K562 (cell line): ENCODE measurements around the gene CDADC1.

Experiments
- CBX2 ChIP-seq: fragments of 200-600 bp; sonication (generic); IDR thresholded peaks from one replicate; pipeline ENCODE4 v1.6.1; 2012; ENCODE audit warnings: mild to moderate bottlenecking, low read length, inconsistent platforms; ENCODE audit not compliant: insufficient read depth, poor library complexity, severe bottlenecking
- CREB3 ChIP-seq: fragments of 450-650 bp; conservative IDR thresholded peaks from 2 replicates; pipeline ENCODE4 v1.6.1; 2016; ENCODE audit warnings: missing genetic modification characterization, low read depth, mild to moderate bottlenecking, missing compliant biosample characterization, moderate library complexity
- EHMT2 ChIP-seq: fragments of 450-650 bp; IDR thresholded peaks from 2 replicates; pipeline ENCODE4 v1.6.1; 2018; ENCODE audit warnings: antibody characterized with exemption
- ESRRB ChIP-seq: fragments of 250-450 bp; sonication (Bioruptor Pico); IDR thresholded peaks from 2 replicates; pipeline ENCODE4 v1.5.0; 2020; ENCODE audit warnings: mild to moderate bottlenecking, moderate library complexity, borderline replicate concordance
- EZH2 ChIP-seq: IDR thresholded peaks from 2 replicates; pipeline ENCODE4 v1.6.1; 2012; ENCODE audit warnings: low read depth, mild to moderate bottlenecking, inconsistent platforms, low read length, borderline replicate concordance
- HNRNPUL1 ChIP-seq: fragments of 200-400 bp; formaldehyde crosslinking; IDR thresholded peaks from 2 replicates; pipeline ENCODE4 v1.6.1; 2017; ENCODE audit warnings: low read length
- POLR2A ChIP-seq: fragments of 450-650 bp; conservative IDR thresholded peaks from 2 replicates; pipeline ENCODE4 v1.6.1; 2016
- POLR2AphosphoS5 ChIP-seq: IDR thresholded peaks from 2 replicates; pipeline ENCODE4 v1.6.1; 2011; ENCODE audit warnings: mild to moderate bottlenecking, low read depth, low read length, moderate library complexity; ENCODE audit not compliant: control insufficient read depth, insufficient read depth
- RBBP5 ChIP-seq: fragments of 200-600 bp; sonication (generic); IDR thresholded peaks from 2 replicates; pipeline ENCODE4 v1.6.1; 2012; ENCODE audit warnings: borderline replicate concordance, mild to moderate bottlenecking, low read length, control low read depth, inconsistent platforms; ENCODE audit not compliant: insufficient read depth, poor library complexity, severe bottlenecking
- ZNF3 ChIP-seq: fragments of 250-450 bp; sonication (Bioruptor Pico); IDR thresholded peaks from 2 replicates; pipeline ENCODE4 v1.5.0; 2021; ENCODE audit warnings: mild to moderate bottlenecking, moderate library complexity
- TF ChIP-seq, protein P1 (sequence below), 2 experiments: fragments of 450-650 bp; formaldehyde crosslinking in 1 of 2; IDR thresholded peaks; 2 replicates each; pipeline versions ENCODE4 v1.4.0 to v1.6.1; 2014 to 2020; ENCODE audit warnings: mild to moderate bottlenecking in 2 of 2, borderline replicate concordance in 1 of 2, low read depth in 1 of 2
- TF ChIP-seq, protein P2 (sequence below), 3 experiments: IDR thresholded peaks in 2 of 3; conservative IDR thresholded peaks in 1 of 3; 2 replicates each; pipeline ENCODE4 v1.5.1; 2011 to 2012; ENCODE audit warnings: low read length in 3 of 3, mild to moderate bottlenecking in 3 of 3, control low read depth in 2 of 3, improper control_type of control experiment in 1 of 3, inconsistent platforms in 1 of 3, low read depth in 1 of 3, mixed read lengths in 1 of 3, moderate library complexity in 1 of 3; ENCODE audit not compliant: insufficient read depth in 2 of 3

DNA sequence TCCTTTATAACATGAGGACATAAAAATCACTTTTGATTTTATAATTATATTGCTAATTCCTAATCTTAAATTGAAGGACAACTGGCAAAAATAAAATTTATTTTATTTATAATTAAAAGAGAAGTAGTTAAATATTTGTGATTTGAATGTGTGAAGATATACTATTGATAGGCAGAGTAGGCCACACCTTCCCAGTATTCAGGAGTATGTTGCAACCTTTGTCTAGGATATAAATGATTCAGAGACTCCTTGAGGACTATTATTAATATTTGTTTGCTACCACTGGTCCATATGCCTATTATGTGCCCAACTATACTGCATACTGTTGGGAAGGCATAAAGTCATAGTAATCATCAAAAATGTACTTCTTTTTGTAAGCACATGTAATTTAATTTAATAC is 94.2 kb downstream of the CDADC1 start:
- no peak for TF ChIP-seq CBX2
- TF ChIP-seq, protein P1, sequence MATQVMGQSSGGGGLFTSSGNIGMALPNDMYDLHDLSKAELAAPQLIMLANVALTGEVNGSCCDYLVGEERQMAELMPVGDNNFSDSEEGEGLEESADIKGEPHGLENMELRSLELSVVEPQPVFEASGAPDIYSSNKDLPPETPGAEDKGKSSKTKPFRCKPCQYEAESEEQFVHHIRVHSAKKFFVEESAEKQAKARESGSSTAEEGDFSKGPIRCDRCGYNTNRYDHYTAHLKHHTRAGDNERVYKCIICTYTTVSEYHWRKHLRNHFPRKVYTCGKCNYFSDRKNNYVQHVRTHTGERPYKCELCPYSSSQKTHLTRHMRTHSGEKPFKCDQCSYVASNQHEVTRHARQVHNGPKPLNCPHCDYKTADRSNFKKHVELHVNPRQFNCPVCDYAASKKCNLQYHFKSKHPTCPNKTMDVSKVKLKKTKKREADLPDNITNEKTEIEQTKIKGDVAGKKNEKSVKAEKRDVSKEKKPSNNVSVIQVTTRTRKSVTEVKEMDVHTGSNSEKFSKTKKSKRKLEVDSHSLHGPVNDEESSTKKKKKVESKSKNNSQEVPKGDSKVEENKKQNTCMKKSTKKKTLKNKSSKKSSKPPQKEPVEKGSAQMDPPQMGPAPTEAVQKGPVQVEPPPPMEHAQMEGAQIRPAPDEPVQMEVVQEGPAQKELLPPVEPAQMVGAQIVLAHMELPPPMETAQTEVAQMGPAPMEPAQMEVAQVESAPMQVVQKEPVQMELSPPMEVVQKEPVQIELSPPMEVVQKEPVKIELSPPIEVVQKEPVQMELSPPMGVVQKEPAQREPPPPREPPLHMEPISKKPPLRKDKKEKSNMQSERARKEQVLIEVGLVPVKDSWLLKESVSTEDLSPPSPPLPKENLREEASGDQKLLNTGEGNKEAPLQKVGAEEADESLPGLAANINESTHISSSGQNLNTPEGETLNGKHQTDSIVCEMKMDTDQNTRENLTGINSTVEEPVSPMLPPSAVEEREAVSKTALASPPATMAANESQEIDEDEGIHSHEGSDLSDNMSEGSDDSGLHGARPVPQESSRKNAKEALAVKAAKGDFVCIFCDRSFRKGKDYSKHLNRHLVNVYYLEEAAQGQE (IDR thresholded peaks at IDR 0.05; ENCODE audit: borderline replicate concordance): no peak
- TF ChIP-seq, protein P1 (CRISPR knock-in tag; IDR thresholded peaks at IDR 0.05; ENCODE audit: low read depth): no peak
- TF ChIP-seq POLR2AphosphoS5: no peak
- no peak for TF ChIP-seq RBBP5
- no peak for TF ChIP-seq EZH2
- no peak for TF ChIP-seq ESRRB (CRISPR knock-in tag)
- no peak for TF ChIP-seq POLR2A
- TF ChIP-seq HNRNPUL1: no peak
- TF ChIP-seq EHMT2: no peak
- TF ChIP-seq, protein P2, sequence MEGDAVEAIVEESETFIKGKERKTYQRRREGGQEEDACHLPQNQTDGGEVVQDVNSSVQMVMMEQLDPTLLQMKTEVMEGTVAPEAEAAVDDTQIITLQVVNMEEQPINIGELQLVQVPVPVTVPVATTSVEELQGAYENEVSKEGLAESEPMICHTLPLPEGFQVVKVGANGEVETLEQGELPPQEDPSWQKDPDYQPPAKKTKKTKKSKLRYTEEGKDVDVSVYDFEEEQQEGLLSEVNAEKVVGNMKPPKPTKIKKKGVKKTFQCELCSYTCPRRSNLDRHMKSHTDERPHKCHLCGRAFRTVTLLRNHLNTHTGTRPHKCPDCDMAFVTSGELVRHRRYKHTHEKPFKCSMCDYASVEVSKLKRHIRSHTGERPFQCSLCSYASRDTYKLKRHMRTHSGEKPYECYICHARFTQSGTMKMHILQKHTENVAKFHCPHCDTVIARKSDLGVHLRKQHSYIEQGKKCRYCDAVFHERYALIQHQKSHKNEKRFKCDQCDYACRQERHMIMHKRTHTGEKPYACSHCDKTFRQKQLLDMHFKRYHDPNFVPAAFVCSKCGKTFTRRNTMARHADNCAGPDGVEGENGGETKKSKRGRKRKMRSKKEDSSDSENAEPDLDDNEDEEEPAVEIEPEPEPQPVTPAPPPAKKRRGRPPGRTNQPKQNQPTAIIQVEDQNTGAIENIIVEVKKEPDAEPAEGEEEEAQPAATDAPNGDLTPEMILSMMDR (IDR thresholded peaks at IDR 0.05 in 2 of 3, conservative IDR thresholded peaks at IDR 0.05 in 1 of 3; ENCODE audit: insufficient read depth in 2 of 3, low read depth in 1 of 3, low read length in 3 of 3): no peak
- TF ChIP-seq ZNF3 (CRISPR knock-in tag): no peak
- no peak for TF ChIP-seq CREB3 (tag)
